Trophoblast cell (in vitro differentiated cells and primary cell): Measurements from ENCODE around the gene C16orf74.

ENCODE experiments used
- DNase-seq, 2 donors: peaks; one replicate each; pipeline ENCODE4 v3.0.0-alpha.2; 2016
- H2AFZ ChIP-seq: 2 replicates; pipeline ENCODE4 v1.6.1; 2013; ENCODE audit warnings: low read length, moderate library complexity, mild to moderate bottlenecking; ENCODE audit not compliant: insufficient read depth, poor library complexity
- H2AK5ac ChIP-seq: 2 replicates; pipeline ENCODE4 v1.6.1; 2013; ENCODE audit warnings: mild to moderate bottlenecking, low read length
- H2BK120ac ChIP-seq: 2 replicates; pipeline ENCODE4 v1.6.1; 2013; ENCODE audit warnings: low read length, mild to moderate bottlenecking, moderate library complexity; ENCODE audit not compliant: insufficient read depth, poor library complexity
- H2BK12ac ChIP-seq: 2 replicates; pipeline ENCODE4 v1.6.1; 2013; ENCODE audit warnings: mild to moderate bottlenecking, low read length, moderate library complexity
- H2BK5ac ChIP-seq: 2 replicates; pipeline ENCODE4 v1.6.1; 2013; ENCODE audit warnings: low read length, low read depth, moderate library complexity, mild to moderate bottlenecking; ENCODE audit not compliant: poor library complexity
- H3K14ac ChIP-seq: 2 replicates; pipeline ENCODE4 v1.6.1; 2013; ENCODE audit warnings: mild to moderate bottlenecking, low read length
- H3K18ac ChIP-seq: 2 replicates; pipeline ENCODE4 v1.6.1; 2013; ENCODE audit warnings: mild to moderate bottlenecking, low read length
- H3K23ac ChIP-seq: 2 replicates; pipeline ENCODE4 v1.6.1; 2013; ENCODE audit warnings: low read length
- H3K27ac ChIP-seq: 2 replicates; pipeline ENCODE4 v1.5.1; 2013; ENCODE audit warnings: low read depth, mild to moderate bottlenecking, inconsistent platforms, low read length, moderate library complexity
- H3K27me3 ChIP-seq: 2 replicates; pipeline ENCODE4 v1.6.1; 2013; ENCODE audit warnings: inconsistent platforms, mild to moderate bottlenecking, low read length, moderate library complexity; ENCODE audit not compliant: insufficient read depth
- H3K36me3 ChIP-seq, 2 experiments: 1 replicate in 1 of 2; 2 replicates in 1 of 2; pipeline ENCODE4 v1.6.1; 2013; ENCODE audit warnings: low read length in 2 of 2, mild to moderate bottlenecking in 2 of 2, moderate library complexity in 1 of 2; ENCODE audit not compliant: insufficient read depth in 2 of 2, control insufficient read depth in 1 of 2
- H3K4ac ChIP-seq: 2 replicates; pipeline ENCODE4 v1.6.1; 2013; ENCODE audit warnings: low read depth, mild to moderate bottlenecking, low read length, moderate library complexity
- H3K4me1 ChIP-seq, 2 experiments: 1 replicate in 1 of 2; 2 replicates in 1 of 2; pipeline ENCODE4 v1.6.1; 2013; ENCODE audit warnings: low read length in 2 of 2, mild to moderate bottlenecking in 2 of 2, moderate library complexity in 1 of 2; ENCODE audit not compliant: insufficient read depth in 2 of 2, control insufficient read depth in 1 of 2
- H3K4me2 ChIP-seq: 2 replicates; pipeline ENCODE4 v1.6.1; 2013; ENCODE audit warnings: inconsistent platforms, mild to moderate bottlenecking, low read length, moderate library complexity
- H3K4me3 ChIP-seq: 2 replicates; pipeline ENCODE4 v1.5.1; 2013; ENCODE audit warnings: mild to moderate bottlenecking, low read depth, low read length, inconsistent platforms
- H3K79me1 ChIP-seq: one replicate; pipeline ENCODE4 v1.6.1; 2013; ENCODE audit warnings: low read length
- H3K79me2 ChIP-seq: 2 replicates; pipeline ENCODE4 v1.6.1; 2013; ENCODE audit warnings: low read length, mild to moderate bottlenecking; ENCODE audit not compliant: control insufficient read depth, insufficient read depth, poor library complexity
- H3K9ac ChIP-seq: 2 replicates; pipeline ENCODE4 v1.6.1; 2013; ENCODE audit warnings: mild to moderate bottlenecking, low read length
- H3K9me3 ChIP-seq: 2 replicates; pipeline ENCODE4 v1.6.1; 2013; ENCODE audit warnings: low read depth, mild to moderate bottlenecking, control low read depth, inconsistent platforms, low read length; ENCODE audit not compliant: insufficient read depth
- H4K12ac ChIP-seq: 2 replicates; pipeline ENCODE4 v1.6.1; 2013; ENCODE audit warnings: low read depth, mild to moderate bottlenecking, low read length, moderate library complexity
- H4K8ac ChIP-seq: 2 replicates; pipeline ENCODE4 v1.6.1; 2013; ENCODE audit warnings: low read depth, mild to moderate bottlenecking, low read length, moderate library complexity
- H4K91ac ChIP-seq: one replicate; pipeline ENCODE4 v1.6.1; 2013; ENCODE audit warnings: low read depth, mild to moderate bottlenecking, low read length, moderate library complexity
- WGBS: extraction: QIAGEN DNeasy Blood & Tissue Kit; methylation state at CpG from one replicate; pipeline ENCODE4 v1.1.7; 2013; ENCODE audit warnings: missing lambda C conversion rate; ENCODE audit not compliant: insufficient read length, insufficient coverage; ENCODE audit errors: extremely low coverage; 5-methylcytosine and 5-hydroxymethylcytosine counted together

C16orf74 gene

GRCh38 chr16:85781156-85781555 lies 30.3 kb upstream of the C16orf74 start:
- H3K27me3 ChIP-seq, result no peaks in the 10 kb centered on the region
- no peak overlapping the region for H4K91ac ChIP-seq
- no peak overlapping the region for H4K8ac ChIP-seq
- H2AK5ac ChIP-seq, result no peak overlapping the region
- H2AFZ ChIP-seq, result no peak overlapping the region
- DNase-seq, result no peak
- H3K36me3 ChIP-seq, result peaks cover 49 to 60% of the 10 kb centered on the region in 2 experiments
- H3K27ac ChIP-seq, result no peak overlapping the region
- H3K4me3 ChIP-seq, result no peak overlapping the region
- no peak overlapping the region for H2BK5ac ChIP-seq
- H3K23ac ChIP-seq, result no peak overlapping the region
- WGBS, result no CpG with 5 or more reads among the region's 10 CpGs
- no peak overlapping the region for H2BK12ac ChIP-seq
- H3K4me1 ChIP-seq, result no peaks in the 10 kb centered on the region
- no peak overlapping the region for H3K9ac ChIP-seq
- no peak overlapping the region for H4K12ac ChIP-seq
- H3K4ac ChIP-seq, result no peak overlapping the region
- H3K18ac ChIP-seq, result no peak overlapping the region
- H2BK120ac ChIP-seq, result no peak overlapping the region
- H3K79me2 ChIP-seq, result no peaks in the 10 kb centered on the region
- no peak overlapping the region for H3K4me2 ChIP-seq
- no peak overlapping the region for H3K14ac ChIP-seq
- peaks cover 3% of the 10 kb centered on the region for H3K9me3 ChIP-seq
- no peaks in the 10 kb centered on the region for H3K79me1 ChIP-seq

GRCh38 chr16:85780281-85780680 lies 29.4 kb upstream of the C16orf74 start:
- Histone ChIP-seq H3K4me2 (no peak overlapping the region), H3K9me3 (peaks cover 3% of the 10 kb centered on the region), H3K4me3 (no peak overlapping the region), H3K36me3 (peaks cover 46 to 53% of the 10 kb centered on the region in 2 experiments), H3K4ac (no peak overlapping the region), H2AK5ac (no peak overlapping the region), H3K9ac (no peak overlapping the region), H3K4me1 (no peaks in the 10 kb centered on the region), H3K18ac (no peak overlapping the region), H2BK120ac (no peak overlapping the region), H3K27me3 (no peaks in the 10 kb centered on the region), H4K91ac (no peak overlapping the region), H3K23ac (no peak overlapping the region), H3K79me1 (no peaks in the 10 kb centered on the region), H3K27ac (no peak overlapping the region), H3K79me2 (no peaks in the 10 kb centered on the region), H4K12ac (no peak overlapping the region), H4K8ac (no peak overlapping the region), H3K14ac (no peak overlapping the region), H2BK12ac (no peak overlapping the region), H2AFZ (no peak overlapping the region), H2BK5ac (no peak overlapping the region)
- no peak for DNase-seq
- no CpG with 5 or more reads among the region's 26 CpGs for WGBS

- H4K12ac ChIP-seq, result no peak overlapping the region
- H2AFZ ChIP-seq, result no peak overlapping the region
- H3K4ac ChIP-seq, result no peak overlapping the region
- no peak overlapping the region for H3K4me3 ChIP-seq
- no peak overlapping the region for H3K23ac ChIP-seq
- no peaks in the 10 kb centered on the region for H3K79me2 ChIP-seq
- H3K79me1 ChIP-seq, result no peaks in the 10 kb centered on the region
- no peaks in the 10 kb centered on the region for H3K27me3 ChIP-seq
- H3K14ac ChIP-seq, result no peak overlapping the region
- H2AK5ac ChIP-seq, result no peak overlapping the region
- H3K9ac ChIP-seq, result peak overlapping the region; percentile 48
- H3K18ac ChIP-seq, result no peak overlapping the region
- no peak overlapping the region for H4K91ac ChIP-seq
- H2BK12ac ChIP-seq, result no peak overlapping the region
- H3K9me3 ChIP-seq, result peaks cover 4% of the 10 kb centered on the region
- H3K4me2 ChIP-seq, result no peak overlapping the region
- no peak overlapping the region for H2BK120ac ChIP-seq
- no peaks in the 10 kb centered on the region for H3K4me1 ChIP-seq
- no peak overlapping the region for H3K27ac ChIP-seq
- H3K36me3 ChIP-seq, result peaks cover 44 to 51% of the 10 kb centered on the region in 2 experiments
- no peak overlapping the region for H4K8ac ChIP-seq
- no peak for DNase-seq
- H2BK5ac ChIP-seq, result no peak overlapping the region
- WGBS, result no CpG with 5 or more reads among the region's 12 CpGs
Measured at GRCh38 chr16:85778873-85779272, 28.0 kb upstream of the C16orf74 start.

GRCh38 chr16:85777583-85778310 lies 26.9 kb upstream of the C16orf74 start:
- H2AFZ ChIP-seq, result no peak overlapping the region
- no peaks in the 10 kb centered on the region for H3K79me2 ChIP-seq
- H2AK5ac ChIP-seq, result no peak overlapping the region
- no peak overlapping the region for H2BK12ac ChIP-seq
- no peak overlapping the region for H3K23ac ChIP-seq
- H4K8ac ChIP-seq, result no peak overlapping the region
- H3K27ac ChIP-seq, result no peak overlapping the region
- no peak overlapping the region for H3K18ac ChIP-seq
- H4K12ac ChIP-seq, result no peak overlapping the region
- H3K27me3 ChIP-seq, result no peaks in the 10 kb centered on the region
- no peak overlapping the region for H4K91ac ChIP-seq
- no peak overlapping the region for H3K4ac ChIP-seq
- H3K4me1 ChIP-seq, result no peaks in the 10 kb centered on the region
- H3K9me3 ChIP-seq, result peaks cover 2% of the 10 kb centered on the region
- H3K4me3 ChIP-seq, result no peak overlapping the region
- no peak overlapping the region for H2BK120ac ChIP-seq
- peaks cover 38 to 46% of the 10 kb centered on the region in 2 experiments for H3K36me3 ChIP-seq
- DNase-seq, result peak; percentile 45 to 56
- no peak overlapping the region for H2BK5ac ChIP-seq
- no CpG with 5 or more reads among the region's 4 CpGs for WGBS
- H3K4me2 ChIP-seq, result no peak overlapping the region
- H3K79me1 ChIP-seq, result no peaks in the 10 kb centered on the region
- H3K14ac ChIP-seq, result no peak overlapping the region
- H3K9ac ChIP-seq, result no peak overlapping the region
